ENCODE measurements around the gene TRPC4.

TRPC4 gene

GRCh38 chr13:37656247-37656940 is 213.2 kb downstream of the TRPC4 start:
- no peaks in the 10 kb centered on the region for H3K36me3 ChIP-seq (ENCODE audit: insufficient read depth, low read length)
- H3K9me2 ChIP-seq (replicated peaks; ENCODE audit: low read depth, low read length) = no peaks in the 10 kb centered on the region
- no peak overlapping the region for H3K9ac ChIP-seq (ENCODE audit: low read depth, low read length, poor library complexity, severe bottlenecking)
- no peaks in the 10 kb centered on the region for H3K4me1 ChIP-seq (ENCODE audit: insufficient read depth, low read length, poor library complexity, severe bottlenecking)
- no peaks in the 10 kb centered on the region for H3F3A ChIP-seq (ENCODE audit: low read depth)
- no peak for TF ChIP-seq CTCF (conservative IDR thresholded peaks at IDR 0.05; ENCODE audit: low read length)
- no peak for TF ChIP-seq EZH2phosphoT487 (IDR thresholded peaks at IDR 0.05; ENCODE audit: borderline replicate concordance)
- H3K4me3 ChIP-seq (ENCODE audit: low read length, poor library complexity, severe bottlenecking) = no peak overlapping the region
- H3K4me2 ChIP-seq (ENCODE audit: low read depth, low read length, poor library complexity, severe bottlenecking) = no peak overlapping the region
- no peaks in the 10 kb centered on the region for H3K27me3 ChIP-seq (ENCODE audit: insufficient read depth, low read length, poor library complexity, severe bottlenecking)
- no peaks in the 10 kb centered on the region for H4K20me1 ChIP-seq (ENCODE audit: insufficient read depth, low read length, poor library complexity, severe bottlenecking)
- peaks cover 2% of the 10 kb centered on the region; the same call in 1 of the 2 replicates for H3K9me3 ChIP-seq (ENCODE audit: insufficient read depth, low read depth, low read length)
- no peaks in the 10 kb centered on the region for H3K79me2 ChIP-seq (ENCODE audit: insufficient read depth, low read length)
- no peak overlapping the region for H2AFZ ChIP-seq (ENCODE audit: low read length)

- Histone ChIP-seq H3K9ac (ENCODE audit: low read depth, low read length, poor library complexity, severe bottlenecking) (no peak overlapping the region), H3F3A (ENCODE audit: low read depth) (no peaks in the 10 kb centered on the region), H2AFZ (ENCODE audit: low read length) (no peak overlapping the region), H3K4me1 (ENCODE audit: insufficient read depth, low read length, poor library complexity, severe bottlenecking) (no peaks in the 10 kb centered on the region), H3K9me2 (replicated peaks; ENCODE audit: low read depth, low read length) (no peaks in the 10 kb centered on the region), H3K4me3 (ENCODE audit: low read length, poor library complexity, severe bottlenecking) (no peak overlapping the region), H3K79me2 (ENCODE audit: insufficient read depth, low read length) (no peaks in the 10 kb centered on the region), H3K4me2 (ENCODE audit: low read depth, low read length, poor library complexity, severe bottlenecking) (no peak overlapping the region), H4K20me1 (ENCODE audit: insufficient read depth, low read length, poor library complexity, severe bottlenecking) (no peaks in the 10 kb centered on the region), H3K27me3 (ENCODE audit: insufficient read depth, low read length, poor library complexity, severe bottlenecking) (no peaks in the 10 kb centered on the region), H3K36me3 (ENCODE audit: insufficient read depth, low read length) (no peaks in the 10 kb centered on the region), H3K9me3 (ENCODE audit: insufficient read depth, low read depth, low read length) (peaks cover 2% of the 10 kb centered on the region; the same call in 1 of the 2 replicates)
- no peak for TF ChIP-seq CTCF (conservative IDR thresholded peaks at IDR 0.05; ENCODE audit: low read length)
- no peak for TF ChIP-seq EZH2phosphoT487 (IDR thresholded peaks at IDR 0.05; ENCODE audit: borderline replicate concordance)
These were observed 217.0 kb downstream of the TRPC4 start for GRCh38 chr13:37652596-37652995.

GRCh38 chr13:37651891-37652290 is 217.7 kb downstream of the TRPC4 start:
- H3F3A ChIP-seq (ENCODE audit: low read depth) = no peaks in the 10 kb centered on the region
- no peaks in the 10 kb centered on the region for H4K20me1 ChIP-seq (ENCODE audit: insufficient read depth, low read length, poor library complexity, severe bottlenecking)
- H3K4me1 ChIP-seq (ENCODE audit: insufficient read depth, low read length, poor library complexity, severe bottlenecking) = no peaks in the 10 kb centered on the region
- TF ChIP-seq CTCF (conservative IDR thresholded peaks at IDR 0.05; ENCODE audit: low read length) (no peak), EZH2phosphoT487 (IDR thresholded peaks at IDR 0.05; ENCODE audit: borderline replicate concordance) (no peak)
- H3K9me3 ChIP-seq (ENCODE audit: insufficient read depth, low read depth, low read length) = peaks cover 2% of the 10 kb centered on the region; the same call in 1 of the 2 replicates
- no peak overlapping the region for H3K4me2 ChIP-seq (ENCODE audit: low read depth, low read length, poor library complexity, severe bottlenecking)
- H3K79me2 ChIP-seq (ENCODE audit: insufficient read depth, low read length) = no peaks in the 10 kb centered on the region
- H3K9me2 ChIP-seq (replicated peaks; ENCODE audit: low read depth, low read length) = no peaks in the 10 kb centered on the region
- no peaks in the 10 kb centered on the region for H3K27me3 ChIP-seq (ENCODE audit: insufficient read depth, low read length, poor library complexity, severe bottlenecking)
- no peak overlapping the region for H2AFZ ChIP-seq (ENCODE audit: low read length)
- no peak overlapping the region for H3K9ac ChIP-seq (ENCODE audit: low read depth, low read length, poor library complexity, severe bottlenecking)
- H3K4me3 ChIP-seq (ENCODE audit: low read length, poor library complexity, severe bottlenecking) = no peak overlapping the region
- no peaks in the 10 kb centered on the region for H3K36me3 ChIP-seq (ENCODE audit: insufficient read depth, low read length)
